ENCODE data around the gene FKBP6.

- no peak for TF ChIP-seq EZH2phosphoT487 (IDR thresholded peaks at IDR 0.05; ENCODE audit: low read length)
- no peak for TF ChIP-seq CTCF (IDR thresholded peaks at IDR 0.05; ENCODE audit: low read length)
Observed at GRCh38 chr7:73359746-73360375, 31.9 kb downstream of the FKBP6 start.
